NCI-H1092 treated with DMSO at 0.1 percent for 48 hours (cell line): ENCODE results near the gene IZUMO4.

Source experiments
- DNase-seq: peaks from one replicate; lab custom pipeline; 2025; lab: John Stamatoyannopoulos, UW

Gene IZUMO4

GRCh38 chr19:2108251-2109016 lies 11.7 kb downstream of the IZUMO4 start:
- DNase-seq: no peak

DNA sequence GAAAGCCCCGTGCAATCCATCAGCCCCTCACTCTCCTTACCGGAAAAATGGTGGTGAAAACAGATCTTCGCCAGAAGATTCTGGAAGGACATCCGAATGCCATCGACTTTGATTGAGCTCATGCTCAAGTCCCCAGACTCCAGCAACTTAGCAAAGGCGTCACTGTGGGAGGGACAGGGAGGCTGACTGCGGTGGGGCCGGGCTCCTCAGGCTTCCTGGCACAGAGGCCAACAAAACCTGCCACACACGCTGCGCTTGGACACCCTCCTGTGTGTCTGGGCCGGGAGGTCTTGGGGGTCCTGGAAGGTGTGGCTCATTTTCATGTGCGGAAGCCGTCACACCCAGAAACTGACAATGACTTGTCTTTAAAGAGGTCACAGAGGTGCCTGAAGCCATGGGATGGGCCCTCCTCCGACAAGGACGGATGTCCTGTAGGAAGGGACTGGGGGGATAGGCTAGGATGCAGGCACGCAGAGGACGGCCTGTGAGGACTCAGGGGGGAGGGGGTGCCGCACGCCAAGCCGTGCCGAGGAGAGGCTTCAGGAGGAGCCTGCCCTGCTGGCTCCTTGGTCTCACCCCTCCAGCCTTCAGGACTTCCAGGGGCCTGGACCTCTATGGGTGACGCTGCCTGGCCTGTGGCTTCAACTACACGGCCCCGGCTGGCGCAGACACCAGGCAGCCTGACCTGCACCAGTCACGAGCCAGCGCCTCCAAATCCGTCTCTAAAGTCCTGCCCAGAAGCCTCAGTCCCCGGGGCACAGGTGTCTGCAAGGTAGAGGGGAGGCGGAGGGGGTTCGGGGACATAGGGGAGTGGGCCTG lies 12.5 kb downstream of the IZUMO4 start:
- DNase-seq: no peak

- no peak for DNase-seq
Measured at GRCh38 chr19:2110822-2111221, 14.1 kb downstream of the IZUMO4 start.

DNA sequence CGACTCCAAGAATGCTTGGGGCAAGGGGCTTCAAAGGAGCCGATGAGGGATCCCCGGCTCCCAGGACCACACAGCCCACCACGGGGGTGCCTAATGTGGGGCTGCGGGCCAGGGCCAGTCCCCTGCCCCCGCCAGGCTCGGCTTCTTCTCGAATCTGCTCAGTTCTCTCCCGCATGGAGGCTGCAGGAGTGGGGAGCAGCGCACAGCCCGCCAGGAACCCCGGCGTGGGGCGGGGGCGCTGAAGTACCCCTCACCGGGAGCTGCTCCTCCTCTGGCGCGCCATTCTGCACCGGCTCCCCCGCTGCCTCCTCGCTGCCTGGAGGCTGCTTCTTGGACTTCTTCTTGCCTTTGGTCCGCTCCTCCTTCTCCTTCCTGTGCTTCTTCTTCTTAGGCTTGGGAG lies 14.7 kb downstream of the IZUMO4 start:
- no peak for DNase-seq

GRCh38 chr19:2111886-2112285 lies 15.2 kb downstream of the IZUMO4 start:
- no peak for DNase-seq

- no peak for DNase-seq
Measured at GRCh38 chr19:2112516-2113320, 16.0 kb downstream of the IZUMO4 start.

- DNase-seq: no peak
Measured at GRCh38 chr19:2113439-2114211, 16.9 kb downstream of the IZUMO4 start.

- DNase-seq: no peak
Measured at GRCh38 chr19:2114218-2114617, 17.5 kb downstream of the IZUMO4 start.

GRCh38 chr19:2114821-2115220 lies 18.1 kb downstream of the IZUMO4 start:
- no peak for DNase-seq

DNA sequence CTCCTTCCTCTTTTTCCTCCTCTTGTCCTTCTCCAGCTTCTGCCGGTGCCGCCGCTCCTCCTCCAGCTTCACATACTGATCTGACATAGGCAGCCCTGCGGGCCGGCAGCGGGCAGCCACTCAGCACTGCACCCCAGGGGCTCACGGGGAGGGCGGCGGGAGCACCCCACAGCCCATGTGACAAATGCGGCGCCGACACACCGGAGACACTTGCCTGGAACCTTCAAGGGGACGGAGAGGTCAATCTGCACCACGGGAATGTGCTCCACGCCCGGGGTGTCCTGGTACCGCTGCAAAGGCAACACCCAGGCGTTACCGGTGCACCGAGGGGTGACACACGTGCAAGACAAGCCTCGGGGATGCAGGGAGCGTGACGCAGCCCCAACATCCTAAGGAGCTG lies 18.6 kb downstream of the IZUMO4 start:
- DNase-seq: no peak

DNA sequence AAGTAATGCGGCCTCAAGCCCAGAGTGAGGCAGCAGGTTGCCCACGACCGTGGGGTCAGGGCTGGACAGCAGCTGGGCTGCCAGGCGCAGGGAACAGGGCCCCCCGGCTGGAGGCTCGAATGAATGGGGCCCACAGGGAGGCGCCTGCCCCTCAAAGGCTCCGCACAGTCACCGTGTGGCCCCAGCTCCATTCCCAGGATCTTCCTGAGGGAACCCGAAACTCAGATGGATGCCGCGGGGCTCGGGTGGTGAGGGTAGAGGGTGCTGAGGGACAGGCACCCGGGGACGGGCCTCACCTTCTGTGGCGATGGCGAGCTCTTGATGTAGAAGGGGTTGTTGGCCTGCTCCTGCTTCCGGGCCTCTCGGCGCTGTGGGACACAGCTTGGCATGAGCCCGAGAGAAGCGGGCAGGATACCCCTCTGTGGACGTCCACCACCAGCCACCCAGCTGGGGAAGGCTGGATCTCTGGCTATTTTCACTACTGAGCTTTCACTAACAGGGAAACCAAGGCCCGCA lies 19.3 kb downstream of the IZUMO4 start:
- no peak for DNase-seq

DNA sequence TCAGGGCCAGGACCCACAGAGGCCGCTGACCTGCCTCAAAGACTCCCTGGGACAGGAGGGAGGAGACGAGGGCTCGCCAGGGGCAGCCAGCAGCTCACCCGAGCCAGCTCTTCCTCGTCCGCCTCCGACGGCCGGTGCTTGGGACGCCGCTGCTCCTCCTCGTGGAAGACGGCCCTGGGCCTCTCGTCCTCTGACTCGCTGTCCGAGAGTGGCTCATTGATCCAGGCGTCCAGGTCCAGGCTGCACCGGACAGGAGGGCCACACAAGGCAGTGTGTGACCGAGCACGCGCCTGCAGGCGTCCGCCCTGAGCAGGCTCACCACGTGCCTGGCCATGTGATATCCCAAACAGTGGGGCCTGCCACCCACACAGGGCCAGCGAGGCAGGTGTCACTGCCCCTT lies 19.8 kb downstream of the IZUMO4 start:
- no peak for DNase-seq

DNA sequence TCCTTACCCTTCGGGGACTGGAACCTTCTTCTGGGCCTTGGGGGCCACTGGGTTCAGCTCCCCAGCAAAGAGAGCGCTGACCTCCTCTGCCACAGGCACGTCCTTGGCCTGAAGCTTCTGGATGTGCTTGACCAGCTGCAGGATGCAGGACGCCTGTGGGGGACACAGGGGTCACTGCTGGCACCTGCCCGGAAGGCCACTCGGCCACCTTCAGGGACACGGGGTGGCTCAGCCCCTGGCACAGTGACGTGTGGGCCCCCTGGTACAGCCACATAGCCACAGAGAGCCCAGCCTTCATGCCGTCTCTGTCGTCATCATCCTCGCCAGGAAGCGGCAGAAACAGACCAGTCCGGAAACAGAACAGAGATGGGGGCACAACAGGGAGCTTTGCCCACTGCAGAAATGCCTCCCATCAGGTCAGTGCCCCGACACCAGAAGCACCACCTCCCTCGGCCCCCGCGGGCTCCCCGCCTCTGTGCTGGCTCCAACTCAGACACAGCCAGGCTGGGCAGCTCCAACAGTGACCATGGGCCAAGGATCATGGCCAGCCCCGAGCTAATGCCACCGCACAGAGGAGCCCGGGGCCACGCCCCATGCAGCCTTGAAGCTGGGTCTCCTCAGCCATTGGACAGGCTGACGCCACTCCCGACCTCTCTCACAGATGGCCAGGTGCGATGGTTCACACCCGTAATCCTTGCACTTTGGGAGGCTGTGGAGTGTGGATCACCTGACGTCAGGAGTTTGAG lies 20.7 kb downstream of the IZUMO4 start:
- no peak for DNase-seq

DNA sequence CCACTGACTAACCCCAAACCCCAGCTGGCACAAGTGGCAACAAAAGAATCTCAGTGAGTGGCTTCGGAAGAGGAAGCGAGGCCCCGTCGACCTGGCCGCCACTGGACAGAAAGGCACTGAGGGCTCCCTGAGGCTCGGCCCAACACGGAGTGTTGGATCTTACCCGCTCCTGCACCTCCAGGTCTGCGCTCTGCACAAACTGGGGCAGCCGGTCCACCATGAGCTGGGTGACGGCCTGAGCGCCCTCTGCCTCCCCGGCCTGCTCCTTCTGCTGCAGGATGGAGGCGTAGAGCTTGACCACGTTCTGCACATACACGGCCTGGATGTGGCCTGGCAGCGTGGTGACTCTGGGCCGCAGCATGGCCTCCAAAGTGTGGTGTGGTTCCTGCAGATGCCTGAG lies 21.7 kb downstream of the IZUMO4 start:
- DNase-seq: no peak

GRCh38 chr19:2119921-2120785 lies 23.4 kb downstream of the IZUMO4 start:
- no peak for DNase-seq

DNA sequence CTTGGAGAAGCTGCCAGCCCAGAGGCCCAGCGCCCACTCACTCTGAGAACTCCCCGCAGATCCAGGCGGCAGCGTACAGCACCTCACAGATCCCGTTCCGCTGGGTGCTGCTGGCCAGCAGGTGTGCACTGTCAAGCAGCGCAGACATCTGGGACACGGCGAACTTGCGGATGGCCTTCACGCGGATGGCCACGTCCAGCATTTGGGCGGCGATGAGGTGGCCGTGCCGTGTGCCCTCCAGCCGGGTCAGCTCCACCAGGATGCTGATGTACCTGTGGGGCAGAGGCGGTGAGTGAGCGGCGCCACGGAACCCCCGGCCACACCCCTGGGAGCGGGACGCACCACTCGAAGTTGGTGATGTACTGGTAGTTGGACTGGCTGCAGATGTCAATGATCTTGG lies 24.1 kb downstream of the IZUMO4 start:
- DNase-seq: no peak

GRCh38 chr19:2121416-2122051 lies 24.8 kb downstream of the IZUMO4 start:
- DNase-seq: no peak

- no peak for DNase-seq
Measured at GRCh38 chr19:2122251-2122650, 25.5 kb downstream of the IZUMO4 start.

DNA sequence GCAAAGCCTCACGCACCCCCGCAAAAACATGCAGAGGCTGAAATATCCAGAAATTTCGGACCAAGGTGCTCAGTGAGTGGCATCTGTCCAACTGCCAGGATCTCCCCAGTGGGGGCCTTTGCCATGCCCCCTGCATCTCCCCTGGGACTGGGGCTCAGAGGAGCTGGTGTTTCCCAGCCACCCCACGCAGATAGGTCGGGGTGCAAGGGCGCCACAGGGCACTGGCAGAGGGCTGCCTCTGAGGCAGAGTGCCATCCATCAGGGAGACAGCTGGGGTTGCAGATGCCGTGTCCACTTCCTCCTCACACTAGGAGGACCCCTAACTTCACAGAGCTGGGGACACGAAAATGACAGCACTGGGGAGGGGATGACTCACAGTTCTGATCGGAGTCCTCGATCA lies 26.3 kb downstream of the IZUMO4 start:
- no peak for DNase-seq
